Lower leg skin (tissue), 4 donors: Measurements from ENCODE around the gene GOLGB1. TPM values are rescaled to one million over a fixed set of nuclear protein-coding genes. Genes with fewer than 3 reads are reported as not detected.

ENCODE experiments used
- DNase-seq, 2 donors: peaks; one replicate each; pipeline ENCODE4 v3.0.0-alpha.2; 2019; ENCODE audit warnings: low spot score in 2 of 2
- H3K4me3 ChIP-seq: fragments of 200-600 bp; sonication (generic); 2 replicates; pipeline ENCODE4 v1.5.1; 2017; ENCODE audit warnings: mild to moderate bottlenecking, low read depth; ENCODE audit not compliant: poor library complexity, severe bottlenecking
- POLR2A ChIP-seq, 2 donors: fragments of 450-650 bp; IDR thresholded peaks; one replicate each; pipeline ENCODE4 v1.6.1; 2016 to 2017; ENCODE audit warnings: antibody characterized with exemption in 2 of 2, mild to moderate bottlenecking in 1 of 2, moderate library complexity in 1 of 2
- WGBS, 2 donors: methylation state at CpG; one replicate each; pipeline ENCODE4 v1.1.5; 2018; 5-methylcytosine and 5-hydroxymethylcytosine counted together
- intact Hi-C: fragments of 100-400 bp; cut with DNase I; formaldehyde crosslinking; loops from one replicate; pipeline ENCODE4 v1.15.0; 2023; ENCODE audit warnings: low total_unique reads
- total RNA-seq, 4 donors: library from RNA; depleted of rRNA; stranded (reverse); fragments of >200 nt; gene quantifications; one replicate each; pipeline ENCODE4 v1.1.0, GENCODE V29; 2016
- TF ChIP-seq, protein P1 (sequence below), 3 donors: fragments of 450-650 bp; IDR thresholded peaks; one replicate each; pipeline ENCODE4 v1.5.1; 2016; ENCODE audit warnings: antibody characterized with exemption in 3 of 3, mild to moderate bottlenecking in 3 of 3, moderate library complexity in 2 of 3

The GOLGB1 gene, protein sequence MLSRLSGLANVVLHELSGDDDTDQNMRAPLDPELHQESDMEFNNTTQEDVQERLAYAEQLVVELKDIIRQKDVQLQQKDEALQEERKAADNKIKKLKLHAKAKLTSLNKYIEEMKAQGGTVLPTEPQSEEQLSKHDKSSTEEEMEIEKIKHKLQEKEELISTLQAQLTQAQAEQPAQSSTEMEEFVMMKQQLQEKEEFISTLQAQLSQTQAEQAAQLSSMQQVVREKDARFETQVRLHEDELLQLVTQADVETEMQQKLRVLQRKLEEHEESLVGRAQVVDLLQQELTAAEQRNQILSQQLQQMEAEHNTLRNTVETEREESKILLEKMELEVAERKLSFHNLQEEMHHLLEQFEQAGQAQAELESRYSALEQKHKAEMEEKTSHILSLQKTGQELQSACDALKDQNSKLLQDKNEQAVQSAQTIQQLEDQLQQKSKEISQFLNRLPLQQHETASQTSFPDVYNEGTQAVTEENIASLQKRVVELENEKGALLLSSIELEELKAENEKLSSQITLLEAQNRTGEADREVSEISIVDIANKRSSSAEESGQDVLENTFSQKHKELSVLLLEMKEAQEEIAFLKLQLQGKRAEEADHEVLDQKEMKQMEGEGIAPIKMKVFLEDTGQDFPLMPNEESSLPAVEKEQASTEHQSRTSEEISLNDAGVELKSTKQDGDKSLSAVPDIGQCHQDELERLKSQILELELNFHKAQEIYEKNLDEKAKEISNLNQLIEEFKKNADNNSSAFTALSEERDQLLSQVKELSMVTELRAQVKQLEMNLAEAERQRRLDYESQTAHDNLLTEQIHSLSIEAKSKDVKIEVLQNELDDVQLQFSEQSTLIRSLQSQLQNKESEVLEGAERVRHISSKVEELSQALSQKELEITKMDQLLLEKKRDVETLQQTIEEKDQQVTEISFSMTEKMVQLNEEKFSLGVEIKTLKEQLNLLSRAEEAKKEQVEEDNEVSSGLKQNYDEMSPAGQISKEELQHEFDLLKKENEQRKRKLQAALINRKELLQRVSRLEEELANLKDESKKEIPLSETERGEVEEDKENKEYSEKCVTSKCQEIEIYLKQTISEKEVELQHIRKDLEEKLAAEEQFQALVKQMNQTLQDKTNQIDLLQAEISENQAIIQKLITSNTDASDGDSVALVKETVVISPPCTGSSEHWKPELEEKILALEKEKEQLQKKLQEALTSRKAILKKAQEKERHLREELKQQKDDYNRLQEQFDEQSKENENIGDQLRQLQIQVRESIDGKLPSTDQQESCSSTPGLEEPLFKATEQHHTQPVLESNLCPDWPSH (N-terminal part only)
- total RNA-seq = 10 to 100 TPM; 42.8 to 64.3 (median 48.5) TPM

DNA sequence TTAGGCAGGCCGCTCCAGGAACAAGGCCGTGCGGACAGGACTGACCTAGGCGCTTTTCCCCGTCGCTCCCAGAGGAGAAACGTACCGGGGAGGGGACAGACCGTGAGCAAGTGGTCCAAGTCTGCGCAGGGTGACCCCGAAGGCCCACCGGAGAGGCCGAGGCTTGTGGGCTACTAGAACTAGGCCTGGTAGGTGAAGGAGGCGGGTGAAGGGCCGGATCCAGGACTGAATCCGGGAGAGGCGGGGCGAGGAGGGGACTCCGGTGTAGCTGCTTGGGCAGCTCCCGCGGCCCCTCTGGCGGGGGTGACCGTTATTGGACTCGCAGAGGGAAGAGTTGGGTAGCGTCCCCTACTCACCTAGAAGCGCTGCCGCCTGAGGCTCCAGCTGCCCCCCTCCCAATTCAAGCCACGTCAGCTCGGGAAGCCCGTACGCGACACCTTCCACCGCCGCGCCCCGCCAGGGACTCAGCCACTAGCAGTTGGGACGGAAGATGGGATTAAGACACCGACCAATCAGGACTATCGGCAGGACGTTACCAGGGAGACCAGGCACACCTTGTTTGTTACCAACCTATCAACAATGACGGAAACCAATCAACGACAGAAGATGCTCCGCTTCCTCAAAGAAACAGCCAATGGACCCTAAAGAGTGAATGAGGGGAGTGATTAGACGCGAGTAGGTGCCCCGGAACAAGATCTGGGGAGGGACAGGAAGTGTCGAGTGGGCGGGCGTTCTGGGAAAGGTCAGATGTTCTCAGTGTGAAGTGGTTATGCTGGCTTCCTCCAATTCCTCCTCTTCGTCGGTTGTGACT lies at the start of gene GOLGB1:
Gene GOLGB1 (minus strand): TSS at position 466 of the 811 bp plus-strand sequence. CDS start 18,770 bp downstream, outside the sequence.
- TF ChIP-seq POLR2A (IDR thresholded peaks at IDR 0.05) = peak in 1 of 2 donors; percentile 86
- TF ChIP-seq, protein P1, sequence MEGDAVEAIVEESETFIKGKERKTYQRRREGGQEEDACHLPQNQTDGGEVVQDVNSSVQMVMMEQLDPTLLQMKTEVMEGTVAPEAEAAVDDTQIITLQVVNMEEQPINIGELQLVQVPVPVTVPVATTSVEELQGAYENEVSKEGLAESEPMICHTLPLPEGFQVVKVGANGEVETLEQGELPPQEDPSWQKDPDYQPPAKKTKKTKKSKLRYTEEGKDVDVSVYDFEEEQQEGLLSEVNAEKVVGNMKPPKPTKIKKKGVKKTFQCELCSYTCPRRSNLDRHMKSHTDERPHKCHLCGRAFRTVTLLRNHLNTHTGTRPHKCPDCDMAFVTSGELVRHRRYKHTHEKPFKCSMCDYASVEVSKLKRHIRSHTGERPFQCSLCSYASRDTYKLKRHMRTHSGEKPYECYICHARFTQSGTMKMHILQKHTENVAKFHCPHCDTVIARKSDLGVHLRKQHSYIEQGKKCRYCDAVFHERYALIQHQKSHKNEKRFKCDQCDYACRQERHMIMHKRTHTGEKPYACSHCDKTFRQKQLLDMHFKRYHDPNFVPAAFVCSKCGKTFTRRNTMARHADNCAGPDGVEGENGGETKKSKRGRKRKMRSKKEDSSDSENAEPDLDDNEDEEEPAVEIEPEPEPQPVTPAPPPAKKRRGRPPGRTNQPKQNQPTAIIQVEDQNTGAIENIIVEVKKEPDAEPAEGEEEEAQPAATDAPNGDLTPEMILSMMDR (IDR thresholded peaks at IDR 0.05) = no peak
- H3K4me3 ChIP-seq = peak within 1 kb of the TSS; percentile 71
- peak; percentile 98 to 99 for DNase-seq
- 0% methylated on average over 43 to 50 of the region's 51 CpGs for WGBS, 2 donors
- intact Hi-C loops = no loop called here

GRCh38 chr3:121796970-121797369 lies 47.4 kb upstream of the GOLGB1 start:
- no peak overlapping the region for H3K4me3 ChIP-seq
- 84 to 90% methylated on average over 1 of the region's 1 CpG for WGBS, 2 donors
- intact Hi-C loops = no loop called here
- DNase-seq = no peak
- no peak for TF ChIP-seq POLR2A (IDR thresholded peaks at IDR 0.05)
- TF ChIP-seq, protein P1 (IDR thresholded peaks at IDR 0.05) = no peak

GRCh38 chr3:121794264-121794983 lies 44.9 kb upstream of the GOLGB1 start:
- WGBS, 2 donors = 90 to 94% methylated on average over 2 of the region's 2 CpGs
- intact Hi-C loops = no loop called here
- H3K4me3 ChIP-seq = no peak overlapping the region
- no peak for TF ChIP-seq POLR2A (IDR thresholded peaks at IDR 0.05)
- TF ChIP-seq, protein P1 (IDR thresholded peaks at IDR 0.05) = no peak
- no peak for DNase-seq

DNA sequence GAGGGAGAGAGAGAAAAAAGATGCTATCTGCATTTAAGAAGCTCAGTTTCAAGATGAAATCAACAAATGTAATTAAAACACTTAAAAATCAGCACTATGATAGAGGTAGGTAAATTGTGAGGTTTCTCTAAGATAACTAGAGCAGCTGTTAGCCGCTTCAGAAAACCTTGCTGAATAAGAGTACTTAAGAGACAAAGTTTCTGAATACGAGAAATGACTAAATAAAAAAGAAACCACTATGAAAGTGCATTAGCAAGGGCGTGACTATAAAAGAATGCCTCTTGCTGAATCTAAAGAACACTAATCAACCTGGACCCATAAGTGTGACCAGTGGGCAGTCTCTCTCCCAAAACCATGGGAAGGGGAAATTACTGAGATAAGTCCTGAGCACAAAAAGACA lies 43.5 kb upstream of the GOLGB1 start:
- no peak overlapping the region for H3K4me3 ChIP-seq
- DNase-seq = no peak
- TF ChIP-seq, protein P1 (IDR thresholded peaks at IDR 0.05) = no peak
- no peak for TF ChIP-seq POLR2A (IDR thresholded peaks at IDR 0.05)
- WGBS, 2 donors = 96 to 97% methylated on average over 3 of the region's 3 CpGs
- intact Hi-C loops = no loop called here
